H1 (cell line): ENCODE measurements around the gene GEMIN2.

Experiments
- CTCF ChIP-seq, 3 experiments: IDR thresholded peaks; 1 replicate in 2 of 3; 2 replicates in 1 of 3; pipeline versions ENCODE4 v1.5.1 to v1.6.1; 2011; ENCODE audit warnings: low read length in 3 of 3, mild to moderate bottlenecking in 3 of 3, inconsistent platforms in 2 of 3, low read depth in 1 of 3, moderate library complexity in 1 of 3; ENCODE audit not compliant: insufficient read depth in 1 of 3; ENCODE audit errors: control extremely low read depth in 1 of 3
- EGR1 ChIP-seq: IDR thresholded peaks from 2 replicates; pipeline ENCODE4 v1.6.1; 2011; ENCODE audit warnings: low read depth, low read length, borderline replicate concordance
- POLR2A ChIP-seq, 2 experiments: IDR thresholded peaks; 1 replicate in 1 of 2; 2 replicates in 1 of 2; pipeline ENCODE4 v1.6.1; 2011; ENCODE audit warnings: low read depth in 2 of 2, low read length in 2 of 2, mild to moderate bottlenecking in 2 of 2; ENCODE audit errors: control extremely low read depth in 1 of 2
- RAD21 ChIP-seq, 2 experiments: IDR thresholded peaks in 1 of 2; conservative IDR thresholded peaks in 1 of 2; 2 replicates each; pipeline ENCODE4 v1.6.1; 2011; ENCODE audit warnings: low read depth in 2 of 2, low read length in 2 of 2, improper control_type of control experiment in 1 of 2, inconsistent platforms in 1 of 2, mild to moderate bottlenecking in 1 of 2, moderate library complexity in 1 of 2
- SIN3A ChIP-seq, 2 experiments: IDR thresholded peaks in 1 of 2; conservative IDR thresholded peaks in 1 of 2; 2 replicates each; pipeline ENCODE4 v1.6.1; 2011 to 2012; ENCODE audit warnings: low read length in 2 of 2, improper control_type of control experiment in 1 of 2, low read depth in 1 of 2, mild to moderate bottlenecking in 1 of 2
- SP1 ChIP-seq: IDR thresholded peaks from 2 replicates; pipeline ENCODE4 v1.6.1; 2011; ENCODE audit warnings: low read depth, low read length
- TEAD4 ChIP-seq: IDR thresholded peaks from 2 replicates; pipeline ENCODE4 v1.6.1; 2012; ENCODE audit warnings: low read depth, low read length, inconsistent platforms, mixed read lengths
- ZNF274 ChIP-seq: IDR thresholded peaks from 2 replicates; pipeline ENCODE4 v1.7.0; 2012; ENCODE audit warnings: low read length, borderline replicate concordance; ENCODE audit errors: extremely low read depth
- TF ChIP-seq, protein P1 (sequence below): IDR thresholded peaks from 2 replicates; pipeline ENCODE4 v1.6.1; 2012; ENCODE audit warnings: inconsistent platforms
- TF ChIP-seq, protein P2 (sequence below): IDR thresholded peaks from 2 replicates; pipeline ENCODE4 v1.6.1; 2012; ENCODE audit warnings: inconsistent platforms

DNA sequence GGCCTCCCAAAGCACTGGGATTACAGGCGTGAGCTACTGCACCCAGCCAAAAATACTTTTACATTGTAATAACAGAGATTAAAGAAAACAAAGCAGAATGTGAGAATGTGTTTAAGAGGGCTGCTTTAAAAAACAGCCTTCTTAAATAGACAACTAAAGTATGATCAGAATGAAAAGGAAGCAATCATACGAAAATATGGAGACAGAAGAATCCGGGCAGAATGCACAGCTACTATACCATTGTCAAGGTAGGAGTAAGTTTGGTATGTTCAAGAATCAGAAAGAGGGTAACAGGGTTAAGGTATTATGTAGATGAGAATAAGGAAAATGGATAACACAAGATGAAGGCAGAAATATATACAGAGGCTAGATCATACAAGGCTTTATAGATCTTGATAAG, 19.6 kb upstream of the GEMIN2 start:
- no peak for TF ChIP-seq CTCF (IDR thresholded peaks at IDR 0.05; ENCODE audit: control extremely low read depth in 1 of 3, insufficient read depth in 1 of 3, low read depth in 1 of 3, low read length in 3 of 3)
- no peak for TF ChIP-seq ZNF274
- TF ChIP-seq POLR2A (IDR thresholded peaks at IDR 0.05; ENCODE audit: control extremely low read depth in 1 of 2, low read depth in 2 of 2, low read length in 2 of 2): no peak
- no peak for TF ChIP-seq RAD21 (IDR thresholded peaks at IDR 0.05 in 1 of 2, conservative IDR thresholded peaks at IDR 0.05 in 1 of 2; ENCODE audit: low read depth in 2 of 2, low read length in 2 of 2)
- TF ChIP-seq SP1: no peak
- TF ChIP-seq TEAD4: no peak
- TF ChIP-seq, protein P1, sequence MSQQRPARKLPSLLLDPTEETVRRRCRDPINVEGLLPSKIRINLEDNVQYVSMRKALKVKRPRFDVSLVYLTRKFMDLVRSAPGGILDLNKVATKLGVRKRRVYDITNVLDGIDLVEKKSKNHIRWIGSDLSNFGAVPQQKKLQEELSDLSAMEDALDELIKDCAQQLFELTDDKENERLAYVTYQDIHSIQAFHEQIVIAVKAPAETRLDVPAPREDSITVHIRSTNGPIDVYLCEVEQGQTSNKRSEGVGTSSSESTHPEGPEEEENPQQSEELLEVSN: no peak
- TF ChIP-seq EGR1: no peak
- TF ChIP-seq SIN3A (conservative IDR thresholded peaks at IDR 0.05 in 1 of 2, IDR thresholded peaks at IDR 0.05 in 1 of 2; ENCODE audit: low read depth in 1 of 2, low read length in 2 of 2): no peak
- TF ChIP-seq, protein P2, sequence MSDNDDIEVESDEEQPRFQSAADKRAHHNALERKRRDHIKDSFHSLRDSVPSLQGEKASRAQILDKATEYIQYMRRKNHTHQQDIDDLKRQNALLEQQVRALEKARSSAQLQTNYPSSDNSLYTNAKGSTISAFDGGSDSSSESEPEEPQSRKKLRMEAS: no peak
